HepG2 (cell line): ENCODE data around the gene MEPCE. TPM values are rescaled to one million over a fixed set of nuclear protein-coding genes. Genes with fewer than 3 reads are reported as not detected.

Experiments
- ARID2 ChIP-seq: sonication (generic); formaldehyde crosslinking; IDR thresholded peaks from 2 replicates; pipeline ENCODE4 v1.8.1; 2022; ENCODE audit warnings: mild to moderate bottlenecking, missing genetic modification reagents, borderline replicate concordance
- ATF7 ChIP-seq, 2 experiments: fragments of 450-650 bp in 1 of 2; sonication (generic) in 1 of 2; formaldehyde crosslinking in 1 of 2; IDR thresholded peaks; 2 replicates each; pipeline versions ENCODE4 v1.4.0 to v1.6.1; 2016 to 2020; ENCODE audit warnings: antibody characterized with exemption in 1 of 2, mild to moderate bottlenecking in 1 of 2, missing genetic modification reagents in 1 of 2
- BRCA1 ChIP-seq: sonication (generic); formaldehyde crosslinking; IDR thresholded peaks from 2 replicates; pipeline ENCODE4 v1.4.0; 2020; ENCODE audit warnings: missing genetic modification reagents
- ETV6 ChIP-seq: sonication (generic); formaldehyde crosslinking; conservative IDR thresholded peaks from 2 replicates; pipeline ENCODE4 v1.4.0; 2020; ENCODE audit warnings: missing genetic modification reagents
- GABPB1 ChIP-seq: IDR thresholded peaks from 2 replicates; pipeline ENCODE4 v1.6.1; 2016; ENCODE audit warnings: mild to moderate bottlenecking, missing genetic modification reagents, moderate library complexity, missing compliant biosample characterization
- HNF4A ChIP-seq: sonication (generic); formaldehyde crosslinking; IDR thresholded peaks from 2 replicates; pipeline ENCODE4 v1.4.0; 2020; ENCODE audit warnings: missing genetic modification reagents
- HNF4G ChIP-seq, 2 experiments: sonication (generic) in 1 of 2; formaldehyde crosslinking in 1 of 2; IDR thresholded peaks; 2 replicates each; pipeline versions ENCODE4 v1.4.0 to v1.6.1; 2011 to 2020; ENCODE audit warnings: borderline replicate concordance in 2 of 2, low read depth in 2 of 2, mild to moderate bottlenecking in 2 of 2, low read length in 1 of 2, missing genetic modification reagents in 1 of 2, moderate library complexity in 1 of 2
- HOXA3 ChIP-seq: sonication (generic); formaldehyde crosslinking; IDR thresholded peaks from 2 replicates; pipeline ENCODE4 v1.5.0; 2020; ENCODE audit warnings: missing genetic modification reagents
- IKZF4 ChIP-seq: sonication (generic); formaldehyde crosslinking; IDR thresholded peaks from 2 replicates; pipeline ENCODE4 v1.5.1; 2020; ENCODE audit warnings: borderline replicate concordance, mild to moderate bottlenecking, low read depth, missing genetic modification reagents; ENCODE audit errors: not compliant biosample characterization
- PCBP1 ChIP-seq: fragments of 200-400 bp; formaldehyde crosslinking; IDR thresholded peaks from 2 replicates; pipeline ENCODE4 v1.6.1; 2017; ENCODE audit warnings: mild to moderate bottlenecking, low read depth, low read length, borderline replicate concordance
- PCBP2 ChIP-seq: fragments of 200-400 bp; formaldehyde crosslinking; optimal IDR thresholded peaks from 2 replicates; pipeline ENCODE3; 2018; ENCODE audit warnings: low read length, low read depth; ENCODE audit not compliant: poor library complexity, severe bottlenecking
- PHB2 ChIP-seq: fragments of 450-650 bp; IDR thresholded peaks from 2 replicates; pipeline ENCODE4 v1.6.1; 2018; ENCODE audit not compliant: partially characterized antibody
- RFX3 ChIP-seq: IDR thresholded peaks from 2 replicates; pipeline ENCODE4 v1.6.1; 2016; ENCODE audit warnings: missing biosample characterization, missing genetic modification reagents
- SETDB1 ChIP-seq: sonication (generic); formaldehyde crosslinking; IDR thresholded peaks from 2 replicates; pipeline ENCODE4 v1.5.1; 2020; ENCODE audit warnings: missing genetic modification reagents, mild to moderate bottlenecking, borderline replicate concordance
- SP1 ChIP-seq, 2 experiments: fragments of 450-650 bp in 1 of 2; sonication (generic) in 1 of 2; formaldehyde crosslinking in 1 of 2; IDR thresholded peaks; 2 replicates each; pipeline versions ENCODE4 v1.4.0 to v1.6.1; 2016 to 2020; ENCODE audit warnings: missing genetic modification reagents in 1 of 2
- STAT5B ChIP-seq: sonication (generic); formaldehyde crosslinking; IDR thresholded peaks from 2 replicates; pipeline ENCODE4 v1.4.0; 2020; ENCODE audit warnings: missing genetic modification reagents
- TBL1XR1 ChIP-seq: fragments of 150-350 bp; IDR thresholded peaks from 2 replicates; pipeline ENCODE4 v1.6.1; 2014; ENCODE audit warnings: borderline replicate concordance, low read length; ENCODE audit not compliant: partially characterized antibody
- TMF1 ChIP-seq: sonication (generic); formaldehyde crosslinking; IDR thresholded peaks from 2 replicates; pipeline ENCODE4 v1.8.1; 2022; ENCODE audit warnings: low read depth, missing genetic modification reagents
- TRAFD1 ChIP-seq: sonication (generic); formaldehyde crosslinking; IDR thresholded peaks from 2 replicates; pipeline ENCODE4 v1.5.1; 2020; ENCODE audit warnings: missing genetic modification reagents, mild to moderate bottlenecking, borderline replicate concordance
- U2AF1 ChIP-seq: fragments of 200-400 bp; formaldehyde crosslinking; optimal IDR thresholded peaks from 2 replicates; pipeline ENCODE3; 2017; ENCODE audit warnings: mild to moderate bottlenecking, low read depth, low read length
- XRCC5 ChIP-seq: fragments of 200-400 bp; formaldehyde crosslinking; optimal IDR thresholded peaks from 2 replicates; pipeline ENCODE3; 2017; ENCODE audit warnings: mild to moderate bottlenecking, low read length
- ZFP41 ChIP-seq: sonication (generic); formaldehyde crosslinking; IDR thresholded peaks from 2 replicates; pipeline ENCODE4 v1.4.0; 2020; ENCODE audit warnings: mild to moderate bottlenecking, missing genetic modification reagents, borderline replicate concordance
- ZNF234 ChIP-seq: sonication (generic); formaldehyde crosslinking; conservative IDR thresholded peaks from 2 replicates; pipeline ENCODE4 v1.5.1; 2020; ENCODE audit warnings: mild to moderate bottlenecking, missing genetic modification reagents
- ZNF512B ChIP-seq: sonication (generic); formaldehyde crosslinking; IDR thresholded peaks from 2 replicates; pipeline ENCODE4 v1.5.1; 2020; ENCODE audit warnings: missing genetic modification reagents, mild to moderate bottlenecking, borderline replicate concordance
- ZZZ3 ChIP-seq: sonication (generic); formaldehyde crosslinking; IDR thresholded peaks from 2 replicates; pipeline ENCODE4 v1.4.0; 2020; ENCODE audit warnings: missing genetic modification reagents, mild to moderate bottlenecking, borderline replicate concordance
- polyA plus RNA-seq, 8 experiments: library from polyadenylated mRNA; depleted of rRNA in 3 of 8; stranded (reverse) in 7 of 8; unstranded in 1 of 8; fragments of >200 nt; fragmentation: Illumina TruSeq in 4 of 8; extraction: Trizol in 4 of 8; gene quantifications; 2 replicates each; pipeline versions ENCODE4 v1.2.1 to v1.2.3, GENCODE V29; 2011 to 2016; ENCODE audit warnings: low read depth in 4 of 8, missing spikeins in 1 of 8, mixed read lengths in 1 of 8; ENCODE audit not compliant: insufficient read depth in 1 of 8
- total RNA-seq, 5 experiments: library from RNA; depleted of rRNA; stranded (reverse); fragments of >200 nt; fragmentation: Illumina TruSeq; extraction: Trizol; gene quantifications; 2 replicates each; pipeline ENCODE4 v1.2.3, GENCODE V29; 2016; ENCODE audit warnings: low read depth in 1 of 5

Gene MEPCE
- total and polyA plus RNA-seq, 2 of the 13 experiments (the other 11 are each of a cell fraction or from before 2014, with no cell fraction given), result 12.3 to 26.0 TPM

DNA sequence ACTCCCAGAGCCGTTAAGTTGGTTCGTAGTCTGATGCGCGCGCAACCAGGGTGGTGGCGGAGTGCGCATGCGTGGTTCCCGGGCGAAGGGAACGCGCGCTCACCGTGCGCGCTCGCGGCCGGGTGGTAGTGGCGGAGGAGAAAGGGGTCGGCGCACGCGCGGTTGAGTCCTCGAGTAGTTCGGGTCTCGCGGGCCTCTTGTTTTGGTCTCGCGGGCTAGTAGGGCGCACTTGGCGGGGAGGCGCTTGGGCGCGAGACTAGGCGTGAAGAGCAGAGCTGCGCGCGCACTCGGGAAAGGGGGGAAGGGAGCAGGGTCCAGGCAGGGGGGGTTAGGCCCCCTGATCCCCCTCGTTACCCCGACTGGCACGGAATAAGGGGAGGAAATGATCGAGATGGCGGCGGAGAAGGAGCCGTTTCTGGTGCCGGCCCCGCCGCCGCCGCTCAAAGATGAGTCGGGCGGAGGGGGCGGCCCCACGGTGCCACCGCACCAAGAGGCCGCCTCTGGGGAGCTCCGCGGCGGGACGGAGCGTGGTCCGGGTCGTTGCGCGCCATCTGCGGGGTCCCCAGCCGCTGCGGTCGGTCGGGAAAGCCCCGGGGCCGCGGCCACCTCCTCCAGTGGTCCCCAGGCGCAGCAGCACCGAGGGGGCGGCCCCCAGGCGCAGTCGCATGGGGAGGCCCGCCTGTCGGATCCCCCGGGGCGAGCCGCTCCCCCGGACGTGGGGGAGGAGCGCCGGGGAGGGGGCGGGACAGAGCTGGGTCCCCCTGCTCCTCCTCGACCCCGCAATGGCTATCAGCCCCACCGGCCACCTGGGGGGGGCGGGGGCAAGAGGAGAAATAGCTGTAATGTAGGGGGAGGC lies at the start of gene MEPCE (continued):
- 0 out of 2 replicates have a peak, but pooled peaks have one; percentile 30 for TF ChIP-seq ARID2 (CRISPR knock-in tag)
- TF ChIP-seq XRCC5, result peak; percentile 9
- TF ChIP-seq PCBP2, result no peak
- peak; percentile 70 for TF ChIP-seq HNF4A (CRISPR knock-in tag)
- TF ChIP-seq U2AF1, result no peak
- TF ChIP-seq ZZZ3 (CRISPR knock-in tag), result no peak
- no peak for TF ChIP-seq SETDB1 (CRISPR knock-in tag)
- TF ChIP-seq RFX3 (CRISPR knock-in tag), result no peak
- TF ChIP-seq SP1 (IDR thresholded peaks at IDR 0.05), result no peak
- no peak for TF ChIP-seq SP1 (CRISPR knock-in tag; IDR thresholded peaks at IDR 0.05)
- no peak for TF ChIP-seq PHB2
- no peak for TF ChIP-seq TBL1XR1
- TF ChIP-seq ETV6 (CRISPR knock-in tag), result peak; percentile 93; the same call in 1 of the 2 replicates
- TF ChIP-seq GABPB1, result peak; percentile 45; the same call in 1 of the 2 replicates
- TF ChIP-seq ZNF234, result 0 out of 2 replicates have a peak, but pooled peaks have one; percentile 86
- TF ChIP-seq PCBP1, result no peak
- TF ChIP-seq ZNF512B, result no peak
- TF ChIP-seq STAT5B (CRISPR knock-in tag), result no peak
- TF ChIP-seq TRAFD1 (CRISPR knock-in tag), result no peak
- no peak for TF ChIP-seq IKZF4 (CRISPR knock-in tag)
- TF ChIP-seq ATF7 (IDR thresholded peaks at IDR 0.05), result no peak
- no peak for TF ChIP-seq ATF7 (CRISPR knock-in tag; IDR thresholded peaks at IDR 0.05)
- TF ChIP-seq HOXA3 (CRISPR knock-in tag), result peak; percentile 32; the same call in 1 of the 2 replicates
- TF ChIP-seq TMF1 (CRISPR knock-in tag), result no peak; the same call in 1 of the 2 replicates
- 0 out of 2 replicates have a peak, but pooled peaks have one; percentile 61 for TF ChIP-seq ZFP41 (CRISPR knock-in tag)
- no peak for TF ChIP-seq HNF4G (IDR thresholded peaks at IDR 0.05; ENCODE audit: borderline replicate concordance, low read depth, low read length)
- TF ChIP-seq HNF4G (CRISPR knock-in tag; IDR thresholded peaks at IDR 0.05; ENCODE audit: borderline replicate concordance, low read depth), result no peak
- TF ChIP-seq BRCA1 (CRISPR knock-in tag), result no peak
